HCEC 1CT (cell line): Measurements from ENCODE around the gene ZGPAT.

ENCODE experiments used
- DNase-seq: peaks from one replicate; pipeline ENCODE4 v3.0.0-alpha.2; 2017

ZGPAT gene

DNA sequence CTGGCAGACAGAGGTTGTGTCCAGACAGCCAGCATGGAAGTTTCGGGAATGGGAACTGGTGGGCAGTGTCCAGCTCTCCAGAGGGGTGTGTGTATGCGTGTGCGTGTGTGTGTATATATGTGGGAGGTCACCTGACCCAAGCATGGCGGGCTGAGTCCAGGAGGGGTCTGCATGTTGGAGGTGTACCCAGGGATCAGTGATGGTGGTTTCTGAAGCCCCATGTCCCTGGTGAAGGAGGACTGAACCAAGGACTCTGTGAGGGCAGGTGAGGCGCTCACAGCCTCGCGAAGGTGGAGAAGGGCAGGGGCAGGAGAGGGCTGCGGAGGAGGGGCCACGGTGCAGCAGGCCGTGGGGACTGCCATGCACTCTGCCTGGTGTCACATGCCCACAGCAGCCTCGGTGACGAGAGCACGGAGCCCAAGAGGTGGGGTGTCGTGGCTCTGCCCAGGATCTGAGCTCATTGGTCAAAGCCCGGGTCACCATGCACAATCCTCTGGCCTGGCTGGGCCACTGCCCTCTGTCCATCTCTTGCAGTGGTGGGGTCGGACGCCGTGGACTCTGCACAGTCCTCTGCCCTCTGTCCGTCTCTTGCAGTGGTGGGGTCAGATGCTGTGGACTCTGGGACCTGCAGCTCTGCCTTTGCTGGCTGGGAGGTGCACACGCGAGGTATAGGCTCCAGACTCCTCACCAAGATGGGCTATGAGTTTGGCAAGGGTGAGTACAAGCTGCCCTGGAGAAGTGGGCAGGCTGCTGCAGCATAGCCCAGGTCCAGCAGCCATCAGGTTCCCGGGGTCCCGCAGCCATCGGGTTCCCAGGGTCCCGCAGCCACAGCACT, 26.5 kb downstream of the ZGPAT start:
- DNase-seq, result no peak

DNA sequence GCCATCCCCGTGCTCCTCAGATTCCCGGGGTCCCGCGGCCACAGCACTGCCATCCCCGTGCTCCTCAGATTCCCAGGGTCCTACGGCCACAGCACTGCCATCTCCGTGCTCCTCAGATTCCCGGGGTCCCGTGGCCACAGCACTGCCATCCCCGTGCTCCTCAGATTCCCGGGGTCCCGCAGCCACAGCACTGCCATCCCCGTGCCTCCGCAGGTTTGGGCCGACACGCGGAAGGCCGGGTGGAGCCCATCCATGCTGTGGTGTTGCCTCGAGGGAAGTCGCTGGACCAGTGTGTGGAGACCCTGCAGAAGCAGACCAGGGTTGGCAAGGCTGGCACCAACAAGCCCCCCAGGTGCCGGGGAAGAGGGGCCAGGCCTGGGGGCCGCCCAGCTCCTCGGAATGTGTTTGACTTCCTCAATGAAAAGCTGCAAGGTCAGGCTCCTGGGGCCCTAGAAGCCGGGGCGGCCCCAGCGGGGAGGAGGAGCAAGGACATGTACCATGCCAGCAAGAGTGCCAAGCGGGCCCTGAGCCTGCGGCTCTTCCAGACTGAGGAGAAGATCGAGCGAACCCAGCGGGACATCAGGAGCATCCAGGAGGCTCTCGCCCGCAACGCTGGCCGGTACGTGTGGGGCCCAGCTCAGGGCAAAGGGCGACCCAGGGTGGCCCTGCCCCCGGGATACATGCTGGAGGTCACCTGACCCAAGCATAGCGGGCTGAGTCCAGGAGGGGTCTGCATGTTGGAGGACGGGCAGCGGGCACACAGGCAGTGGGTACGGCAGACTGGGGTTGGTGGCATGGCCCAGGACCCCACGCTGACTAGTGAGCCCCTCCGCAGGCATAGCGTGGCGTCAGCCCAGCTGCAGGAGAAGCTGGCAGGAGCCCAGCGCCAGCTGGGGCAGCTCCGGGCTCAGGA, 27.4 kb downstream of the ZGPAT start:
- no peak for DNase-seq

DNA sequence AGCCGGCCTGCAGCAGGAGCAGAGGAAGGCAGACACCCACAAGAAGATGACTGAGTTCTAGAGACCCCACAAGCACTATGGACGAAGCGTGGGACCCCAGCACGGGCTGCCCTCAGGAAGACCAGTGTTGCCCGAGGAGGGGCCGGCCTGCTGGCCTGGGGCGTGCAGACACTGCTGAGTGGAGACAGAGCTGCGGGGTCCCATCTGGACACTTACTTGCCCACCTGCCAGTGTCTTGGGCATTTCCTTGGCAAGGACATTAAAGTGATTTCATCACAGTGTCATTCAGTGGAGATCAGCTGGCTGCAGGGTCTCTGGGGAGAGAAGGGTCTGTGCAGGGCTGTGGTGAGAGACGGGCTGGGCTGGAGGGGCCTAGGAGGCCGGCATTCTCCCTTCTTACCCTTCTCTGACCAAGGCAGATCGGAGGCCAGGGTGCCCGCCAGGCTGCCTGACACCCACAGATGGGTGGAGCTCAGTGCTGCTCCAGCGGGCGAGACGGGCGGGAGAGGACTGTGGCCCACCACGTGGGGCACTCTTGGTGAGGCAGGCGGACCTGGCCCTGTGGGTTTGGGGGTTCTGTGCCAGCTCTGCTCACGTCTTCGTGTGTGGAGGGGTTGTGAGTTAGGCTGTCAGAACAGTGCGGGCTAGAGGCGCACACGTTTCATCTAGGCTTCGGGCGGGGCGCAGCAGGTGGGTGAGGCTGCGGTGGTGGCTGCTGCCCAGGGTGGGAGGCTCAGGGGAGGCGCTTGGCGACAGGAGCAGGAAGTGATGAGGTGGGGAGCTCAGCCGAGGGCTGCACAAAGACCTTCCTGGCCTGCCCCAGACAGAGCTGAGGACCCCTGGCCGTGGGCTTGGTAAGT, 28.2 kb downstream of the ZGPAT start, which contains the start of gene LIME1:
LIME1 (plus strand) TSS at position 806 of the 860 bp plus-strand sequence. CDS start 886 bp downstream, outside the sequence.
- DNase-seq, result no peak

DNA sequence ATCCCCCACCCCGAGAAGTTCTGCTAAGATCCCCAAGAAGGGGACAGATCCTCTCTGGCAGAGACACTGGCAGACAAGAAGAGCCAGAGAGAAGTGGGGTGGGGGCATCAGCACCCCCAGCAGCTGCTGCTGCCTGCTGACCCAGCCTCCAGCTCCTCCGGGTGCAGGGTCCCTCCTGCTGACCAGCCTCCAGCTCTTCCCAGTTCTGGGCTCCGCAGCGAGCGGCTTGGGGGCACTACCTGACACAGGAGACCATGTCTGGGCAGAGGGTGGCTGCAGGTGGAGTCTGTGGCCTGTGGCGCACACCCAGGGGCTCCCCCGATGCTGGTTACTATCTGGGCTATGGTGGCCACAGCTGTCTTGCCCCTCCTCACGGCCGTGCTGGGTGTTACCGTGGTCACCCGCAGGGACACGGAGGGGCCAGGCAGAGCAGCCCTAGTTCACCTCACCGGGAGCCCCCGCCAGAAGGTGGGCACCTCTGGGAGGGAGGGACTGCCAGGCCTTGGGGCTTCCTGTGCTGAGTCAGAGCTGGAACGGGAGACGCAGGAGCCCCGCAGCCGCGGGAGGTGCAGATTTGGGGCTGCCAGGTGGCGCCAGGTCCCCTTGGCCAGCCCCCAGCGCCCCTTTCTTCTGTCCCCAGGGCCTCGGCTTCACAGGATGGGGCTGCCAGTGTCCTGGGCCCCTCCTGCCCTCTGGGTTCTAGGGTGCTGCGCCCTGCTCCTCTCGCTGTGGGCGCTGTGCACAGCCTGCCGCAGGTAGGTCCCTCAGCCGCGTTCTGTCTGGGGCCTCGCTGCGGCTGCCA, 29.3 kb downstream of the ZGPAT start:
- DNase-seq, result no peak

DNA sequence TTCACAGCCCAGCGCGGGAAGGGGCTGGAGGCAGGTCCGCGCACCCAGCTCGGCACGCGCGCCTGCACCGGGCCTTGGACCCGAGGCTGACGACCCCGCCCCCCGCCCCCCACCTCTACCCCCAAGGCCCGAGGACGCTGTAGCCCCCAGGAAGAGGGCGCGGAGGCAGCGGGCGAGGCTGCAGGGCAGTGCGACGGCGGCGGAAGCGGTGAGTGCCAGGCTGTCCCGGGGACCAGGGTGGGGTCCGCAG, 29.8 kb downstream of the ZGPAT start:
- DNase-seq, result no peak

DNA sequence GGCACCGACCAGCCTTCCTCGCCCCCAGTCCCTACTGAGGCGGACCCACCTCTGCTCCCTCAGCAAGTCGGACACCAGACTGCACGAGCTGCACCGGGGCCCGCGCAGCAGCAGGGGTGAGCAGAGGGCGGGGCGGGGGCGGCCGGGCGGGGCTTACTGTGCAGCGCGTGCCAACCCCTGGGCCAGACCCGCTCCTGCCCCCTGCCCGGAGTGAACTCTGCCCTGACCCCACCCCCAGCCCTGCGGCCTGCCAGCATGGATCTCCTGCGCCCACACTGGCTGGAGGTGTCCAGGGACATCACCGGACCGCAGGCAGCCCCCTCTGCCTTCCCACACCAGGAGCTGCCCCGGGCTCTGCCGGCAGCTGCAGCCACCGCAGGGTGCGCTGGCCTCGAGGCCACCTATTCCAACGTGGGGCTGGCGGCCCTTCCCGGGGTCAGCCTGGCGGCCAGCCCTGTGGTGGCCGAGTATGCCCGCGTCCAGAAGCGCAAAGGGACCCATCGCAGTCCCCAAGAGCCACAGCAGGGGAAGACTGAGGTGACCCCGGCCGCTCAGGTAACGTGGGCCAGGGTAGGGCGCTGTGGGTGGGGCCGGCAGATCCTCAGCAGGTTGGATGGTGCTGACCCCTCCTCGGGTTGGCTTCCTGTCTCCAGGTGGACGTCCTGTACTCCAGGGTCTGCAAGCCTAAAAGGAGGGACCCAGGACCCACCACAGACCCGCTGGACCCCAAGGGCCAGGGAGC, 30.3 kb downstream of the ZGPAT start:
- DNase-seq, result no peak

DNA sequence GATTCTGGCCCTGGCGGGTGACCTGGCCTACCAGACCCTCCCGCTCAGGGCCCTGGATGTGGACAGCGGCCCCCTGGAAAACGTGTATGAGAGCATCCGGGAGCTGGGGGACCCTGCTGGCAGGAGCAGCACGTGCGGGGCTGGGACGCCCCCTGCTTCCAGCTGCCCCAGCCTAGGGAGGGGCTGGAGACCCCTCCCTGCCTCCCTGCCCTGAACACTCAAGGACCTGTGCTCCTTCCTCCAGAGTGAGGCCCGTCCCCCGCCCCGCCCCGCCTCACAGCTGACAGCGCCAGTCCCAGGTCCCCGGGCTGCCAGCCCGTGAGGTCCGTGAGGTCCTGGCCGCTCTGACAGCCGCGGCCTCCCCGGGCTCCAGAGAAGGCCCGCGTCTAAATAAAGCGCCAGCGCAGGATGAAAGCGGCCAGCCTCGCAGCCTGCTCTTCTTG, 30.9 kb downstream of the ZGPAT start:
- DNase-seq, result no peak

DNA sequence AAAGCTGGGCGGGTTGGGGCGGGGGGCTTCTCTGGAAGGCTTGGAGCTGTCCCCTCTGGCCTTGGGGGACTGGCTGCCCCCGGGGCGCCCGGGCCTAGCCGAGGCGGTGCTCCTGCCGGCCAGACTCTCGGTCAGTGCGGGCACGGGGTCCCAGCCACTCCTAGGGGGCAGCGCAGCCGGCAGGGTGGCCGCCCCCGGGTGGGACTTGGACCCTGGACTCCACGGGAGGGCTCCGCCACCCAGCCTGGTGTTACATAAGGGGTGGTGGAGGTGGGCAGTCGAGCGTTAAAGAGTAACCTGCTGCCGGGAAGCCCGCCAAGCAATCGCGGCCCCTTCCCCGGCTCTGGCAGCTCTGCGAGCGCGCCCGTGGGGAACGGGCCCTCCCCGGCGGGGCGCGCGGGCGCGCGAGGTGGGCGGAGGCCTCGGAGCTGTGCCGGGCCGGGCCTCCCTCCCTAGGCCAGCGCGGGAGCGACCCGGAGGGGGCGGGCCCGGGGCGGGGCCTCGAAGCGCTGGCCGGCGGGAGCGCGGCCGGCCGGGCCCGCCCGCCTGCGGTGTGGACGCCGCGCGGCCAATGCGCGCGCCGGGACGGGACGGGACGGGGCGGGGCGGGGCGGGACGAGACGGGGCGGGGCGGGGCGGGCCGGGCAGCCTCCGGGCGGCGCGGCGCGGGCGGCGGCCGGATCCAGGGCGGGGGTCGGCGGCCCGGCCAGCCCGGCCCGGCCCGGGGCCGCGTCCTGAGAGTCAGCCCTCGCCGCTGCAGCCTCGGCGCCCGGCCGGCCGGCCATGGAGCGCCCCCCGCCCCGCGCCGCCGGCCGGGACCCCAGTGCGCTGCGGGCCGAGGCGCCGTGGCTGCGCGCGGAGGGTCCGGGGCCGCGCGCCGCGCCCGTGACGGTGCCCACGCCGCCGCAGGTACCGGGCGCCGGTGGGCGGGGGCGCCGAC, 31.6 kb downstream of the ZGPAT start, which contains the start of gene SLC2A4RG:
SLC2A4RG (plus strand) TSS at position 647 of the 940 bp plus-strand sequence; CDS start at position 784, 137 bp downstream.
- DNase-seq, result peak; percentile 80

DNA sequence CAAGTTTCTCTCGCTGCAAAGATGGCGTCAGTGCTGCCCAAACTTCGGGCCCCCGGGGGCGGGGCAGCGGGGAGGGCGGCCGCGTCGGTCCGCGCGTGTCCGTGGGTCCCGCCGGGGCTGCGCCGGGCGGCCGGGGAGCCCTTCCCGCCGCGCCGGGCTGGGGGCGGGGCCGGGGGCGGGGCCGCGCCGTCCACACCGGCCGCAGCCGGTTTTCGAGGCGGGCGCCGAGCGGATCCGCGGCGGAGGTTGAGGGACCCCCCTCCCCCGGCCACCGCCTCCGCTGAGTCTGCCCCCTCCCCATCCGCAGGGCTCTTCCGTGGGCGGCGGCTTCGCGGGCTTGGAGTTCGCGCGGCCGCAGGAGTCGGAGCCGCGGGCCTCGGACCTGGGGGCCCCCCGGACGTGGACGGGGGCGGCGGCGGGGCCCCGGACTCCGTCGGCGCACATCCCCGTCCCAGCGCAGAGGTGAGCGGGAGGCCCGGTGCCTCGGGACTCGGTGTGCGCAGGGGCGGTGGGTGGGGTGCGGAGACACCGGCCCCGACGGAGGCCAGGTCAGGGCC, 32.3 kb downstream of the ZGPAT start:
- peak; percentile 18 for DNase-seq

DNA sequence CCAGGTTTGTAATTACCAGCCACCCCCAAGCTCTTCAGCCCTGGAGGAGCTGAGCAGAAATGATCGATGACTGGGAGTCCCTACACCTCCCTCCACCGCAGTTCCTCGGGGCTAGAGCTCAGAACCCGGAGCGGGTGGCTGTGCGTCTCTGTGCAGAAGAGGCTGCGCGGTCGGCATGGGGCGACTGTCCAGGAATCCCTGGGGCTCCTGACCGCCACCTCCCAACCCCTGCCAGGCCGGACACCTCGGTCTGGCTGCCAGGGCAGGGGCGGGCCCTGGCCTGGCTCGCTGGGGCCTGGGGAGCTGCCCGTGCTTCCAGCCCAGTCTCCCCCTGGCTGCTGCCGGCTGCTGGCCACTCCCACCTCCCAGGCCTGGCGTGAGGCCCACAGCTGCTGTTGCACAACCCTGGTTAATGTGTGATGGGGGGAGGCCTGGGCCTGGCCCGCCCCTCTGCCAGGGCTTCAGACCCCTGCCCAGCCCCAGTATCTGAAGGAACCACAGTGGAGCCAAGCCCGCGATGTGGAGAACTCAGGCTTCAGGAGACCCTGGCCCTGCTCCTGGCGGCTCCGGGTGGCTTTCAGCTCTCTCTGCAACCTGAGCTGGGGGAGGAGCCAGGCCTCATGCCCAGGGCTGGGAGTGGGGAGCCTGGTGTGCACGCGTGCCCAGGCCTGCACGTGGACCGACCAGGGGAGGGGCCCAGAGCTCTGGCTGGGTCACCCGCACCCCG, 33.0 kb downstream of the ZGPAT start:
- peak; percentile 85 for DNase-seq

DNA sequence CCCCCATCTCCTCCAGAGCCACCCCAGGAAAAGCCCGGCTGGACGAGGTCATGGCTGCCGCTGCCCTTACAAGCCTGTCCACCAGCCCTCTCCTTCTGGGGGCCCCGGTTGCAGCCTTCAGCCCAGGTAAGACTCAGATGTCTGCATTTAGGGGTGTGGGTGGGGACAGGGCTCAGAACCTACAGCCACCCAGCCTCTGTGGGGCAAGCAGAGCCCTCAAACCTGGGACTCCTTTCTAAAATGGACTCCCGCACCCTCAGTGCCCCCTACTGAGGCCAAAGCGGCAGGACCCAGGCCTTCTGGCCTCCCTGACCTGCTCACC, 33.5 kb downstream of the ZGPAT start:
- no peak for DNase-seq

DNA sequence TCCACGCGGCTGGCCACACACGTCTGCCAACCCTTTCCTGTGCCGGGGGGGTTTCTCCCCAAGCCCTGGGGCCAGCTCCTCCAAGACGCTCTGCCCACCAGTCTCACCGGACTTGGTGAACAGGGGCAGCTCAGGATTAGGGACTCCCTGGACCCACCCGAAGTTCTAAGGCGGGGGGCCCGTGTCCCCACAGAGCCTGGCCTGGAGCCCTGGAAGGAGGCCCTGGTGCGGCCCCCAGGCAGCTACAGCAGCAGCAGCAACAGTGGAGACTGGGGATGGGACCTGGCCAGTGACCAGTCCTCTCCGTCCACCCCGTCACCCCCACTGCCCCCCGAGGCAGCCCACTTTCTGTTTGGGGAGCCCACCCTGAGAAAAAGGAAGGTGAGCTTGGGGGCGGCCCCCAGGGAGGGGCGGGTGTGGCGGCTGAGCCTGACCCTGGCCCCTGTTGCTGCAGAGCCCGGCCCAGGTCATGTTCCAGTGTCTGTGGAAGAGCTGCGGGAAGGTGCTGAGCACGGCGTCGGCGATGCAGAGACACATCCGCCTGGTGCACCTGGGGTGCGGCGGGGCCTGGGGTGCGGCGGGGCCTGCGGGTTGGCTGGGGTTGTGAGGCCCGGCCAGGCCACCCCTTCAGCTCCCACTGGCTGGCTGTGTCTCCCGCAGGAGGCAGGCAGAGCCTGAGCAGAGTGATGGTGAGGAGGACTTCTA, 34.0 kb downstream of the ZGPAT start:
- no peak for DNase-seq

DNA sequence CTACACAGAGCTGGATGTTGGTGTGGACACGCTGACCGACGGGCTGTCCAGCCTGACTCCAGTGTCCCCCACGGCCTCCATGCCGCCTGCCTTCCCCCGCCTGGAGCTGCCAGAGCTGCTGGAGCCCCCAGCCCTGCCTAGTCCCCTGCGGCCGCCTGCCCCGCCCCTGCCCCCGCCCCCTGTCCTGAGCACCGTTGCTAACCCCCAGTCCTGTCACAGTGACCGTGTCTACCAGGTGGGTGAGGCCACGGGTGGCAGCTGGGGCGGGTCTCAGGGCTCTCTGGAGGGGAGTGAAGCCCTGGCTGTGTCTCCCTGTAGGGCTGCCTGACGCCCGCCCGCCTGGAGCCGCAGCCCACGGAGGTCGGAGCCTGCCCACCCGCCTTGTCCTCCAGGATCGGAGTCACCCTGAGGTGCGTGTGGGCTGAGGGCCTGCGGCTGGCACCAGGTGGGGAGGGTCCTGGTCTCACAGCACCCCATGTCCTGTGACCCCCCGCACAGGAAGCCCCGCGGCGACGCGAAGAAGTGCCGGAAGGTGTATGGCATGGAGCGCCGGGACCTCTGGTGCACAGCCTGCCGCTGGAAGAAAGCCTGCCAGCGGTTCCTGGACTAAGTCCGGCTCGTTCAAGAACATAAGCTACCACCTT, 34.7 kb downstream of the ZGPAT start:
- no peak for DNase-seq

DNA sequence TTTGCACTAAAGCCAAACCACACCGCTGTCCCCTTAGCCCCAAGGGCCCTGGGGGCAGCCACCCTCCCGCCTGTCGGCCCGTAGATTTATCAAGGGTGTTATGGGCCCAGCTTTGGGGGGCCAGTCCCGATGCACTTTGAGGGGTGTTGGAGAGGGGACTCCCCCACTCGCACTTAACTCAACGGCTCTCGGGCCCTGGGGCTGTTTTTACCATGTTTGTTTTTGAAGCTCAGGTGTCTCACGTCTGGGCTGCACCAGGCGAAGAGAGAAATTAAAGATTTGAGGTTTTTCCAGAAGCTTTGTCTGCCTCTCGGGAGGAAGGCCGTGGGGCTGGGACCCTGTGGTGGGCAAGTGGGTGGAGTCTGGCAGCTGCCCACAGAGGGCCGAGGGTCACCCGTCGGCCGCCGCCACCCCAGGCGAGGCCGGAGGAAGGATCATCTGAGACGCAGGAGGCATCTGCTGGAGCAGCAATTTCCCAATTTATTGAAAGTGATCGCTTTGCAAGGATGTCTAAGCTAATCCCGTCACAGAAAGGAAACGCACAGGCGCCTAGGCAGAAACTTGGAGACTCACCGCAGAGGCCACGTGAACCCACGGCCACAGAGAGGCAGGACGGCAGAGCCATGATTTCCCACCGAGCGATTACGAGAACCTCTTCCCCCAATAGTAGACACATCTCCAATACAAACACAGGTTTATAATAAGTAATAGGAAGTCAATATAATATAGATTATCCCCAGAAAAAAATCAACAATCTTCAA, 35.6 kb downstream of the ZGPAT start:
- no peak for DNase-seq

DNA sequence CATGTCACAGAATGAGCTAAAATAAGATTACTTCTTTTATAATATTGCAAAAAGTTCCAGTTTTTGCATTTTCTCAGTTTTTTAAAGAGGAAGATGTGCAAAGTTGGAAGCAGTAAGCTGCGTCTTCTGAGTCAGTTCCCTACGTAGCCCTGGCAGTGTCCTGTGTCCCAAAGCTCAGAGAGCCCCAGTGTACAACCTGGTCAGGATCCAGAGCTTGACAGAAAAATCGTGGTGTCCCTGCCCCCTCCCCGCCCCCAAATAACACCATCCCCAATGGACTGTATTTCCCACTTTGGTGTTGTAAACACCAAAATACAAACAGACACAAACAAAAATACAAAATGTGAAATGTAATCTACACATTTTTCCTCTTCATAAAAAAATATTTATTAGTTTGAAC, 36.3 kb downstream of the ZGPAT start:
- no peak for DNase-seq

DNA sequence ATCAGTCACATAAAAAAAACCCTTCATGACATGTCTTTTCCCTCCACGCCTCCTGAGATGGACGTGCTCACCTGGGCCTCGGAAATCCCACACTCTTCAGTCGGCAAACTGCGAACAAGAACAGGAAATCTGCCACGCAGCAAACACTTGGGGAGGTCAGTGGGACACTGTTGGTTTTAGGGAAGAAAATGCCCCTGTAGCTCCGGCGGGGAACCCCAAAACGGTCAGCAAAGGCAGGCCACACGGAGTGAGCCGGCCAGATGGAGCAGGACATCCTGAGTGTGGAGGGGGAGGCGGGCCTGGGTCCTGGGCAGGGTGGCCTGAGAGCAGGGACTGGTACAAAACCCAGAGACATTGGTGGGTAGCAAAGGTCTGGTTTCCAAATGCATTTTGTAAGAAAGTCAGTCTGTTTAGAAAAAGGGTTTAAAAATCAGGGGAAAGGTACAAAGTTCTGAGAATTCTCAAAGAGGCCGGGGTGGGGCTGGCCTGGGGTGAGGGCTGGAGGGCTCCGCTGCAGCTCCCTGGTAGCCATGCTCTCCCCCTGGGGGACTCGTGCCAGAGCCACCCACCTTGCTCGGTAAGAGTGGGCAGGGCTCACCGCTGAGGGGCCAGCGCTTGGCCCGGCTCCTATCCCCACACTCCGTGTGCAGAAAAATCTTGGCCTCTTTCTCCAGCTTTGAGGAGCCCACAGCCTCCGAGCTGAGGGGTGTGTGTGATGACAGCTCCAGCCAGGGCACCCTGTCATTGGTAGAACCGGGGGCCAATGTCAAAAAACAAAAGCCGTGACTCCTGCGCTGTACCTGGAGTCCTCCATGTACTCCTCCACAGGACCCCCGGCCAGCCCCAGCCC, 37.0 kb downstream of the ZGPAT start:
- DNase-seq, result no peak
